ENCODE results near the gene TTC7B.

TTC7B gene

GRCh38 chr14:90616881-90617280 lies 199.3 kb downstream of the TTC7B start:
- DNase-seq (ENCODE audit: low spot score): peak; percentile 77

DNA sequence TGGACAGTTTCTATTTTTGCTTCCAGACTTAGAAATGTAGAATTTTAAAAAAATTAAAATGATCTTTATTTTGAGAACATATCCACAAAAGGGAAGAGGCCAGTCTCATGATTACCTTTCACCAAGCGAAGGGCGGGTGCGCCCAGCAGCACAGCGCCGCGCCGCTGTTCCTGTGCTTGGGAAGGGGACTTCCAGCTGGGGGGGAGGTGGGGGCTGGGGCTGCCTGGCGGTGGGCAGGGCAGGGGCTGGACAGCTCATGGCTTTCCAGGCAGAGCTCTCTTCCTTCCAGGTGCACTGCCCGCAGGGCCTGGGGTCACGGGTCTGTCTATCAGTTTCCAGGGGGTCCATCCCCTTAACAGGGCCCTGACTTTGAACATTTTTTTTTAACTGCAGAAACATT lies 199.9 kb downstream of the TTC7B start:
- DNase-seq (ENCODE audit: low spot score): no peak

DNA sequence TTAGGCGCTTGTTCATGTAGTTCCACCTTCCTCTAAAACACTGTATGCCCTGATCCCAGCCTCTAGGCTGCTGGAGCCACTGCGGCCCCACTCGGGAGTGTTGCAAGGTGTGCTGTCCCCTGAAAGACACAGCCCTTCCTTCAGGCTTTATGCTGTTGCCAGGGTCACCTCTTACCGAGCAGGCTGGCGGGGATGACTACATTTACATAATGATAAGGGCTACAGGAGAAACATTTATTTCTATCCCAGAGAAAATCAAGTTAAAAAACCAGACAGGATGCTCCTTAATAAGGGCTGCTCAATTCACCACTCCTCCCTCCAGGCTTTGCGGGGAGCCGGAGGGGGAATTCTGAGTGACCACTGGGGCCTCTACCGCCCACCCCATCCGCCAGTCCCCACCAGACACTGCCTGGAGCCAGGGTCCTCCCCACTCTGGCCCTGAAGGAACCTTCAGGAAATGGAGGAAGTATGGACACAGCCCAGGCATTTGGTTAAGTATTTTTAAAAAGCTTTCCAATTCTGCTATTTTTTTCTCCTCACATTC lies 200.6 kb downstream of the TTC7B start:
- DNase-seq (ENCODE audit: low spot score): no peak

DNA sequence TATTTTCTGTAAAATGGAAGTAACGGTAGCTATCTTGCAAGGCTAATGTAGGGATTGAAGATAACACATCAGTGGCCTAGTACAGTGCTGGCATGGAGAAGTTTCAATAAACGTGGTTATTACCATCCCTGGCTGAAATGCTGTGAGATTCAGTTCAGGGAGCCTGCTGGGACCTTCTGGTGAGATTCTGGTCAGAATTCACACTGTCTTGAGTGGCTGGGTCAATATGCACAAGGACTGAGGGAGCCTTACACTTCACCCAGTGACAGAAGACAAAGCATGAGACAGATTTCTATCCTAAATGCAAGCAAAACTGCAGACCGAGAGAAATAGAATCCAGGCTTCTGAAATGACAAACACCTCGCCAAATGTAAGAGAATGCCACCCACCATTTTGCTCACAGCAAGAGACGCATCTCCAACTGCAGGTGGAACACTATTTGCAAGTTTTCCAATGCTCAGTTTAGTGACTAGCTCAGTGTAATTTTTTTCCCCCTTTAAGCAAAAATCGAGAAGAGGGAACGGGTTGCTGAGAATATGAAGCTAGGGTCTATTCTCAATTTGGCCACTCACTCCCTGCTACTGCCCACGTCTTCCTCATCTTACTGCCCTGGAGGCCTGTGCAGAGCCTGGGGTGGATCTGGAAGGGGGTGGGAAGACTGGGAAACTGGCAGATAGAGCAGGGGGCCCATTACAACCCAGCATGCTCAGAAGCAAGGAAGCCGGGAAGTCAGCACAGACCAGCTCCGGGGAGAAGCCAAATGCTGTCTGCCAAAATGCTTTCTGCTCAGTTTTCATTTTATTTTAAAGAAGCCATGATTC lies 201.3 kb downstream of the TTC7B start:
- DNase-seq (ENCODE audit: low spot score): no peak

DNA sequence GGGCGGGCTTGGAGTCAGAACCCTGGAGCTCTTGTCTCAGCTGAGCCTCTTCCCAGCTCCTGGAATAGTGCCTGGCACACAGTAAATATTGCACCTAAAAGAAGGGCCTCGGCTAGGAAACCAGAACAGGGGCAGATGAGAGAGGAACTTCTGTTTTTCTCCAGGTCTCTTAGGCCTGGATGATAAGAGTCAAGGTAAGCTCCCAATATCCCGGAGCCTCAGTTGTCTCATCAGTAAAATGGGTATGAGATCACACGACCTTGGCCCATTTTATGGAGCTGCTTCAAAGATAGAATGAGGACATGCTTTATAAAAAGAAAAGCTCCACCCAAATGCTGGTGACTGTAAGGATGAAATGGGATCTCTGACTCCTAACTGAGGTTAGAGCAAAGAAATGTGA lies 202.2 kb downstream of the TTC7B start:
- no peak for DNase-seq (ENCODE audit: low spot score)

DNA sequence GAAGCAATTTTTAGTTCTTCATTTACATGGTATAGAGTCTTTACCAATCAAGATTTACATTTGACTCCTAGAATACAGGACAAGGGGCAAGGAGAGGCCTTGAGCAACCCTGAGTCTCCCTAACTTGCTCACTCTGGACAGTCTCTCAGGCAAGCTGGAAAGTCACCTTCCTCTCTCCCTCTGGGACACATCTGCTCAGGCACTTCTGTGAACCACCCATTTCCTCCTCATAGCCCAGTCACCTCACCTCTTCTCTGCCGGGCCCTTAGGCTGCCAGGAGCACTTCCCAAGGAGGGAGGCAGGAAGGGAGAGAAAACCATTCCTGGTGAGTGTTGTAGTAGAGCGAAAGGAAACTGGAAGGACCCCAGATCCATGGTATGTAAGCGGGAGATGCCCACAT lies 202.8 kb downstream of the TTC7B start:
- peak; percentile 60 for DNase-seq (ENCODE audit: low spot score)

- no peak for DNase-seq (ENCODE audit: low spot score)
Observed at GRCh38 chr14:90612801-90613200, 203.4 kb downstream of the TTC7B start.

DNA sequence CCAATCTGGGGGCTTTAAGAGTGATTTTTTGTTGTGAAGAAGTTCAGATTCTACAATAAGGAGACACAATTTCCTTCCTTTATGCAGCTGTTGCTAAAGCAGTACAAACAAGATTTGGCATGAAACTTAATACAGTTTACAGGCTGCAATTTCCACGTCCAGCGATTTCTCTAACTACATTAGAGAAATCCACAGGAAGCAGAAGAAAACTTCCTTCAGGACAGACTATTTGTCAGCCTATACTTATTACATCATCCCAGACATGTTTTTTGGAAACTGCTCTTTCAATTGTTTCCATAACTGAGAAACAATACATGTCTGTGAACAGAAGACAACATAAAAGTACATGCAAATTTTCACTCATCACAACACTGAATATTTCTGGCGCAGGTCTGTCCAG lies 204.3 kb downstream of the TTC7B start:
- peak; percentile 69 for DNase-seq (ENCODE audit: low spot score)

- no peak for DNase-seq (ENCODE audit: low spot score)
Observed at GRCh38 chr14:90611501-90611900, 204.7 kb downstream of the TTC7B start.

DNA sequence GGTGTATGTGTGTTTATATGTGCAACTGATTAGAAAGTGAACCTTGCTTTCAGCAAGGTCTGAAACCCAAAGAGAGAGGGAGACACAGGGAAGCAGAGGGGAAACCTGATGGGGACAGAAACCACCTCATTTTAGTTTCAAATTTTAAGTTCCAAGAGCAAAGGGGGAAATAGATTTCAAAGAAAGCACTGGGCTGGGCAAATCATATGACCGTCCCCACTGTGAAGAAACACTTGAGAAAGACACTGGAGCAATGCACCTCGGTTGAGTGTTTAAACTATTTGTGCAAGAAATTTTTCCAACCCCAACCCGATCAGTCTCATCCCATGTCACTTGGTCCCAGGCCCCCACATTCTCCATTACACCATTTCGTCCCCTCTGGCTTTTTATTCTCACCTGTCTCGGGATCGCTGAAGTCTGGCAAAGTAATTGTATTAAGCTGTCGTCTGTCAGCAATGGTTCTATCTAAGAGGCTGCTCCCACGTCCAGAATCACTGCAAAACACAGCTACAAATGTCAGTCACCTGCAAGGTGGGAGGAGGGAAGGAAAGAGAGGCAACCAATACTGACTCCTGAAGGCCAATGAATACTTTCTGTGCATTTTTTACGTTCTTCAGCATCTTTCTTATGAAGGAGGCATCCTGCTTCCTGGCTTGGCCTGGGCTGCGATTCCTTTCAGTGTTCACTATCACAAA lies 205.7 kb downstream of the TTC7B start:
- DNase-seq (ENCODE audit: low spot score): no peak

GRCh38 chr14:90609376-90609775 lies 206.9 kb downstream of the TTC7B start:
- DNase-seq (ENCODE audit: low spot score): no peak

DNA sequence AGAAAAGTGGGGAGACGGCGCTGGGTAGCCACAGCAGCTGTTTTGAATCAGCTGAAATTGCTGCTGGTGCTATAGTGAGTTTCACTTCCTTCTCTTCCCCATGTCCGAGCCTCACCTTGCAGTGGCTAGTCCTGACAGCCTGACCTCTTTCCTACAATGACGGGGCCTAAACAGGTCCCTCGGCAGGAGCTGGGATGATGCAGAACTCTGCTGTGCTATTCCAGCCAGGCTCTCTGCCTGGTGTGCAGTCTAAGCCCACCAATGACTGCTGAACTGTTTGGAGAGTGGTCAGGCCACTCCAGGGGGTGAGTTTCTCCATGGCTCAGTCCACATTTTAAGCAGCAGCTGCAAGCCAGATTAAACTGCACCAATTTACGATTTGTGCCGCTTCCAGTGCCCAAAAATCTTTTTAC lies 207.3 kb downstream of the TTC7B start:
- no peak for DNase-seq (ENCODE audit: low spot score)

- DNase-seq (ENCODE audit: low spot score): no peak
Observed at GRCh38 chr14:90608281-90608680, 207.9 kb downstream of the TTC7B start.

- DNase-seq (ENCODE audit: low spot score): no peak
Observed at GRCh38 chr14:90607141-90607540, 209.1 kb downstream of the TTC7B start.

DNA sequence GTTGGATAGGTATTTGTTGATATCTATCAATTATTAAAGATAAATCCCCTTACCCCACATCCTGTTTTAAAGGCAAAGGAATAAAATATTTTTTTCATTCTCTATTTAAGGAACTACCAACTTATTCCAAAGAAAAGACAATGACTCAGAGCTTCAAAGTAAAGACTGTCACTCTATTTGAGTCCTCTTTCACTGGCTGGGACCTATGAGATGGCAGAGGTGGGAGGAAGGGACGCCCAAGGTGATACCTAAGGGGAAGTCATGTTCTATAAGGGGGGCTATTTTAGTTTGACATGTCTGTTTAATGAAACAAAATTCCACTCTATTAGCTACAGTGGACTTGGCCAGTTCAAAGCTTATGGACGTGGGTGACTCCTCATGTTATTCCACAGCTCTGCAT lies 209.8 kb downstream of the TTC7B start:
- DNase-seq (ENCODE audit: low spot score): no peak

GRCh38 chr14:90605430-90605829 lies 210.8 kb downstream of the TTC7B start:
- DNase-seq (ENCODE audit: low spot score): no peak

DNA sequence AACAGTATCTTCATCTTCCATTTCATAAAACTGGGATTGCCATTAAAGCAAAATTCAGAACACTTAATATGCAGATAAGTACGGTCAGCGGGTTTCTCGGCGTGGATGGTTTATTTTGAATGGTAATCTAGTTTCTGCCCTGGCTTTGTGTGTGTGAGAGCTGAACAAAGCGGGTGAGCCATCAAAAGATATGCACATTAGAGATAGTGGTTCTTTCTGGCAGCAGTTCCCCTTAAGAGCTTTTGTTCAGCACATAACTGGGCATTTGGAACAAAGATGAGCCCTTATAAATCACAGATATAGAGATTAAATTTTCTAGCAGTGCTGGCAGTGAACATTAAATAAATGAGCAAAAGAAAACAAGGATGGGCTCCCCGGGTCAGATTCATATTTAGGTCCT lies 211.9 kb downstream of the TTC7B start:
- no peak for DNase-seq (ENCODE audit: low spot score)

- no peak for DNase-seq (ENCODE audit: low spot score)
Observed at GRCh38 chr14:90603841-90604240, 212.4 kb downstream of the TTC7B start.

DNA sequence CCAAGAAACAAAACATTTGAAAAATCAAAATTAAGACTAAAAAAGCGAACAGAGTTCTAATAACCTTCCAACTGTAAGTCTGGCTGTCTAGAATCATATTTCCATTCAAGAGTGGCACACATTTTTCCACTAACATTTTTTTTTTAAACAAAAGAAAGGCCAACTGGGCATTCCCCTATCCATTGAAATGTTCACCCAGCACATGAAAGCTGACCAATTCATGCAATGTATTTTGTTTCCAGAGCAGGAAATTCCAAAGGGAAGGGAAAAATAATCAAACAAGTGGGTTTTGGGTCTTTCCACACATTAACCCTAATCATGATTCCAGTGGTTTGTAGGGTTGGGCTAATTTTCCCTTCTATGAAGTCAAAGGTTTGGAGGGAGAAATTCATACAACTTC lies 212.9 kb downstream of the TTC7B start:
- no peak for DNase-seq (ENCODE audit: low spot score)

DNA sequence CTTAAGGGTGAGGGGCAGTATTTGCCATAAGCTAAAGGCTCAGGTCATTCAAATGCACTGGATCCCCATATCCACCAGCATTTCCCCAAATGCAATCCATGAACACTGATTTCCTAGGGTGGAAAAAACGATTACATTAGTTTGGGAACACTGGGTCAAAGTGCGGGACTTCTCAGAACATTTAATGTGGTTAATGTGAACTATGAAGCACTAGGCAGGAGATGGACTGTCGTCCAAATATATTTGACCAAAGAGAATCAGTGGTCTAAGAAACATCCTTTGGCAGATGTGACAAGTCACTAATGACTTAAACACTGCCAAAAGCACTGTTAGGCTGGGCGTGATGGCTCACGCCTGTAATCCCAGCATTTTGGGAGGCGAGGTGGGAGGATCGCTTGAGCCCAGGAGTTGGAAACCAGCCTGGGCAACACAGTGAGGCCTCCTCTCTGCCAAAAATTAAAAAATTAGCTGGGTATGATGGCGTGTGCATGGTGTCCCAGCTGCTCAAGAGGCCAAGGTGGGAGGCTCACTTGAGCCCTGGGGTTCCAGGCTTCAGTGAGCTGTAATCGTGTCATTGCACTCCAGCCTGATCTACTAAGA lies 214.0 kb downstream of the TTC7B start:
- no peak for DNase-seq (ENCODE audit: low spot score)

GRCh38 chr14:90601563-90601962 lies 214.7 kb downstream of the TTC7B start:
- DNase-seq (ENCODE audit: low spot score): no peak

GRCh38 chr14:90600619-90601018 lies 215.6 kb downstream of the TTC7B start:
- DNase-seq (ENCODE audit: low spot score): no peak
